GM19372 (cell line): ENCODE data around the gene RBPJ.
"Not testable (repeated sequence)": the region's sequence is repeated elsewhere in the genome, so short reads cannot be mapped to it uniquely, and the experiment has no call there.

ENCODE experiments used
- ATAC-seq: cut with Tn5 transposase; IDR thresholded peaks from one replicate; pipeline ENCODE4 v1.9.1; 2021; ENCODE audit warnings: mild to moderate bottlenecking, low read depth, moderate library complexity; ENCODE audit not compliant: unreplicated experiment

The RBPJ gene

GRCh38 chr4:26331380-26331950, 10.7 kb downstream of the RBPJ start:
- ATAC-seq: no peak

- no peak for ATAC-seq
Observed at GRCh38 chr4:26334366-26334765, 13.6 kb downstream of the RBPJ start.

- ATAC-seq: no peak
Observed at GRCh38 chr4:26337612-26338011, 16.8 kb downstream of the RBPJ start.

GRCh38 chr4:26342328-26343037, 21.7 kb downstream of the RBPJ start:
- ATAC-seq: no peak

DNA sequence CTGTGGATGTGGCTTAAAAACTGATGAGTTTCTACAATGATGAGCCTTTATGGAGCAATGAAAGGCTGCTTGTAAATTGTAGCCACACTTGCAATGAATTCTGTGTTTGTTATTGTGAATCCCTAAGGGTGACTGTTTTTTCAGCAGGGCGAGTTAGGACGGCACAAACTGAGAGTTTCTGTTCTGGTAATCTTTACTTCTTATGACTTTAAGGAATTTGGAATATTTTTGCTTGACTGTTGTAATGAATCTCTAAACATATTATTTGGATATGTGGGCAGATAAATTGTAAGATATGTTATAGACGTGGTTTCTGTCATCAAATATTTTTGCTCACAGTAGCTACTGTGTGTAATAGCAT, 22.2 kb downstream of the RBPJ start:
- ATAC-seq: no peak

DNA sequence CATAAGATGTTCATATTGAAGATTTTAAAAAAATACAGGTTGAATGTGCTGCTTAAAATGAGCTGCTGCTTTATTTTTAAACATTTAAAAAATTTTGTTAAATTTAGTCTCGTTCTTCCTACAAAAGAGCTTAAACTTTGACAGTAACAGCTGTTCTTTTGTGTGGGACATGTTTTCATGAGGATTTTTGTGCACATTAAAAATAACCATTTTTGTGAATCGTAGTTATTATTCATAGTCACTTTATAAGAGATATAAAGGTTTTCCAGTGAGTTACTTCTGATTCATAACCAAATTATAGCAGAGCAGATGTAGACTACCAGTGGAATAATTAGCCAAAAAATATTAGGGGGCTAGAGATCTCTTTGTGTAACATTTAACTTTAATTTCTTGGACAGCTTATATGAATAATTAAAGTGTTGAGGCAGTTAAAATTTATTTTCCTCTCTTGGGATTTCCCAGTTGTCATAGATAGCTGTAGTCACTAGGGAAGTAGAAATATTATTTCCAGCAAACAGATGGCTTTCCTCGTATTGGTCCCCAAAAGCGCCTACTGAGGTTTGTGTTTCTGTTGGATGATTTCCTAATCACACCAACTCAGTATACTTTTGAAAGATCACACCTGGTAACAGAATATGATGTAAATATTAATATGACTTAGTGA, 24.2 kb downstream of the RBPJ start:
- no peak for ATAC-seq

DNA sequence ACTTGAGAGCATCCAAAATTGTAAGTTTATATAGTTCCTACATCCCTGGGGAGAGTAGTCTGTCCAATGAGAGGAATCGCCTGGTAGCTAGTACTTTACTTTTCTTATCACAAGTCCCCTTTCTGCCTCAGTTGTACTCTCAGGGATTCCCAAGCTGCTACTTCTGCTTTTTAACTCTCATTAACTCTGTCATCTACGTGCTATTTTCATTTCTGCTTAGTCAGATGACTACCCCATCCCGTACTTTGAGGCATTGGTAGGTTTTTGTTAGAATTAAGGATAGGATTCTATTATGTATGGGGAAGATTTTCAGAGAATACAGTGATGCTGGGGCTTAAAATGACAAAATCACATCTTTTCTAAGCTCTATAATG, 24.7 kb downstream of the RBPJ start:
- no peak for ATAC-seq

DNA sequence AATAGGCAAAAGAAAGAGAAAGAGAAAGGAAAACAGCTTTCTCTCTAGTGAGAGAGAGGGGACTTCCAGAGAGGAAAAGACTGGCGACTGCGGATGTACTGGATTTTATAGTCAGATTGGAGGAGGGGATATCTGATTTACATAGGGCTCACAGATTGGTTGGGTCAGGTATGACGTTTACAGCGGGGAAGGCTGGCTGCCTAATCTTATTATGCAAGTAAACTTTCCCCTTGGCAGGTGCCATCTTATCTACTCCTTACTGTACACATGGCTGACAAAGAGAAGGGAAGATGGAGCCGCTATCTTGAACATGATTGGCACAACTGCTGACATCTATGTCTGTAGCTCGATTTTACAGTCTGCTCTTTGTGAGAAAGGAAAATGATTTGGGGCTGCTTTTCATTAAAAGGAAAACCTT, 25.4 kb downstream of the RBPJ start:
- ATAC-seq: no peak

GRCh38 chr4:26349496-26349895, 28.7 kb downstream of the RBPJ start:
- ATAC-seq: no peak

GRCh38 chr4:26351685-26352084, 30.9 kb downstream of the RBPJ start:
- ATAC-seq: no peak

DNA sequence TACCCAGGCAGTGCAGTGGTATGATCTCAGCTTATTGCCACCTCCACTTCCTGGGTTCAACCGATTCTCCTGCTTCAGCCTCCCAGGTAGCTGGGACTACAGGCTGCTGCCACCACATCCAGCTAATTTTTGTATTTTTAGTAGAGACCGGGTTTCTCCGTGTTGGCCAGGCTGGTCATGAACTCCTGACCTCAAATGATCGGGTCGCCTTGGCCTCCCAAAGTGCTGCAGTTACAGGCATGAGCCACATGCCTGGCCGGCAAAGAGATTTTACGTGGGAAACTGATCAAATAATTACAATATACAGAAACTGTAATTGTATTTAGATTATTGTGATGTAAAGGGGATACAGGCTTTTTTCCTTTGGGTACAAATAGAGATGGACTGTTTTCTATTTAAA, 33.7 kb downstream of the RBPJ start:
- ATAC-seq: no peak

- ATAC-seq: no peak
Observed at GRCh38 chr4:26355392-26356052, 34.7 kb downstream of the RBPJ start.

GRCh38 chr4:26356081-26356501, 35.3 kb downstream of the RBPJ start:
- no peak for ATAC-seq

DNA sequence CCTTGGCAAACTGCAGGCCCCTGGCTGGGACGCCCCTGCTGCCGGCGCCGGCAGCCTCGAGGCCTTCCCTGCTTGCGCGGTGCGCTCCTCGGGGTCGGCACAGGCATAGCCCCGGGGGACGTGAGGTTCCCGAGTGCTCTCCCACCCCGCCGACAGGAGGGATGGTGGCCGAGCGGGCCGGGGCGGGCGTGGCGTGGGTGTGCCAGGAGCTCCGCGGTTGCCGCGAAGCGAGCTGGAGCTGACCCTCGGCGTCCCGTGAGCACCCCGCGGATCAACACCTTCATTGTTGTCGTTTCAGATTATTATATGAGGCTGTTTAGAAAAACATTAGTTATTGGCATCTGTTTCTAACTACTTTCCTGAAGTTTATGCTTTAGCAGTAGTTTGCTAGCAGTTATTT, 38.7 kb downstream of the RBPJ start:
- not testable (repeated sequence) for ATAC-seq

GRCh38 chr4:26360273-26360672, 39.5 kb downstream of the RBPJ start:
- ATAC-seq: no peak

GRCh38 chr4:26360864-26361263, 40.0 kb downstream of the RBPJ start:
- no peak for ATAC-seq

- no peak for ATAC-seq
Observed at GRCh38 chr4:26361297-26361696, 40.5 kb downstream of the RBPJ start.

DNA sequence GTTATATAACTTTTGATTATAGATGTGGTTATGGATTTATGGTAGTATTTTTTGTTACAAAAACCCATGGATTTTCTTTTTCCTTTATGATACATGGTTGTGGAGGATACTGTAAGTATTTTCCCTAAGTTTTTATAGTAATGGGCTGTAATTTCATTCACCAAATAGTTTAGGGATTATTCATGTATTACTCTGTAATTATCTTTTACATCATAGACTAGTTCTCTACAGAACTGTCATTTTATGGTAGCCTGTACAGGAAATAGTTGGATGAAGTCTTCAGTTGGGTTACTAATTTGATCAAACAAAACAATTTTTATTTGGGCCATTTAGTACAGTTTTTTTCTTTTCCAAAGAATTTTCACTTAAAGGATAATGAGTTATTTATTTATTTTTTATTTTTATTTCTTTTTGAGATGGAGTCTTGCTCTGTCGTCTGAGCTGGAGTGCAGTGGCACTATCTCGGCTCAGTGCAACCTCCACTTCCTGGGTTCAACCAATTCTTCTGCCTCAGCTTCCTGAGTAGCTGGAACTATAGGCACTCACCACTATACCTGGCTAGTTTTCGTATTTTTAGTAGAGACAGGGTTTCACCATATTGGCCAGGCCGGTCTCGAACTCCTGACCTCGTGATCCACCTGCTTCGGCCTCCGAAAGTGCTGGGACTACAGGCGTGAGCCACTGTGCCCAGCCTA, 42.1 kb downstream of the RBPJ start:
- ATAC-seq: no peak

DNA sequence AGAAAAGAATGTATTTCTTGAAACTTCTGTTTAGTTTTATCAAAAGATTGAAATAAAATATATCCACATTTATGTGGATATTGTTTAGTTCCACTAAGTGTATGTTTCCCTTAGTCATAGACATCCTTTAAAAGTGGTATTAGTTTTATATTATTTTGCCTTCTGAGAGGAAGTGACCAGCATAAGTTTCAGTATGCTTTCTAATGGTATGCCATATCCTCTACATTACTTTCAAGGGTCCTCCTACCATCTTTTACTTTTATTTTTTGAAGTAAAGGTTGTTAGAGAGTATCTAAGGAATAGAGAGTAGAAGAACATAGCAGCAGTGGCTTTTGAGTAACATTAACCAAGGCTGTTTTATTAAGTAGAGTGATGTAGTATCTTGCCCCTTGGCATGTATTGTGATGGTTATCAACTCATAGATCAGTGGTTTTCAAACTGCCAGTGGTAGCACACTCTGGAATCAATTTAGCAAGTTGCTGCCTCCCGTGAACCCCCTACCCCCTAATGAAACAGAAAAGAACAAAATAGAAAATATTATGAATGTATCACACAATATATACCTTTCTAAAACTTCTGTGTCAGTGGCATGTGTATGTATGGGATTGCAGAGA, 44.8 kb downstream of the RBPJ start:
- ATAC-seq: no peak

GRCh38 chr4:26367811-26368210, 47.0 kb downstream of the RBPJ start:
- ATAC-seq: no peak

DNA sequence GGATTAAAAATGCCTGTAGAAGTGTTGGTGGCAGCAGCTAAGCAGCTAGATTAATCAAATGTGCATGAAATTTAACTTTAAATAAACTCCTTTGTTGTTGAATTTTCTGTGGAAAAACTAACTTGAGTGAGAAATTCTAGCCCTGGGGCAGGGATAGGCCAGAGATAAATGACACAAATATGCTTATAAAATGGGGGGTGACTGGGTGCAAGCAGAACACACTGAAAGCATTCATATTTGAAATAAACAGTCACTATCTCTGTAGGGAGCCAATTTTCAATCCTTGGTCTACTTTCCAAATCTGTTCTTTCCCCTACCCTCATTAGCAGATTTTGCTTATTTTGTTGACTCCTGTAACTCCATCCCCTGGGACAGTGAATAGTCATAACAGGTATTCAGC, 47.9 kb downstream of the RBPJ start:
- ATAC-seq: no peak
